K562 treated with DMSO at 1 percent for 4 hours (cell line): ENCODE results near the gene EDN2. TPM values are rescaled to one million over a fixed set of nuclear protein-coding genes. Genes with fewer than 3 reads are reported as not detected.

Experiments
- total RNA-seq: library from RNA; unstranded; fragments of 300-600 nt; gene quantifications from 2 replicates; pipeline ENCODE4 v1.2.3, GENCODE V29; 2022; ENCODE audit not compliant: insufficient read depth

Gene EDN2
- total RNA-seq: not detected in 2 replicates

GRCh38 chr1:41484402-41485241 lies at the start of gene EDN2:
Gene EDN2, minus strand, starts transcription at chr1:41484683. Its CDS starts 82 bp downstream, at chr1:41484601.

Other genes starting within 250 kb of the EDN2 start
- 35.3 and 41.4 TPM in 2 replicates for gene SCMH1, start 242.4 kb downstream of the EDN2 start, total RNA-seq
- gene FOXO6, start 123.2 kb downstream of the EDN2 start, total RNA-seq: 4.4 TPM in 2 replicates